OCI-M2 (cell line): Measurements from ENCODE around the gene RAB25.

Source experiments
- DNase-seq: peaks from one replicate; lab custom pipeline; 2025; ENCODE audit not compliant: unreplicated experiment; lab: John Stamatoyannopoulos, UW

Gene RAB25

GRCh38 chr1:156078728-156079127 is 17.8 kb downstream of the RAB25 start:
- no peak for DNase-seq

- DNase-seq: no peak
Observed at GRCh38 chr1:156079762-156080161, 18.8 kb downstream of the RAB25 start.

GRCh38 chr1:156080241-156080862 is 19.4 kb downstream of the RAB25 start:
- DNase-seq: no peak

- DNase-seq: no peak
Observed at GRCh38 chr1:156080863-156081179, 19.9 kb downstream of the RAB25 start.

- DNase-seq: no peak
Observed at GRCh38 chr1:156081180-156081916, 20.4 kb downstream of the RAB25 start.

- DNase-seq: no peak
Observed at GRCh38 chr1:156081917-156082308, 21.0 kb downstream of the RAB25 start.

- DNase-seq: no peak
Observed at GRCh38 chr1:156082309-156083091, 21.5 kb downstream of the RAB25 start, which contains the start of gene MEX3A. Gene MEX3A (minus strand): TSS chr1:156082465. CDS start chr1:156081998, 467 bp downstream.

GRCh38 chr1:156083800-156084790 is 23.1 kb downstream of the RAB25 start:
- no peak for DNase-seq

- DNase-seq: no peak
Observed at GRCh38 chr1:156086256-156086662, 25.3 kb downstream of the RAB25 start.

- DNase-seq: no peak
Observed at GRCh38 chr1:156089704-156090103, 28.7 kb downstream of the RAB25 start.

- no peak for DNase-seq
Observed at GRCh38 chr1:156090138-156090839, 29.3 kb downstream of the RAB25 start.

- DNase-seq: no peak
Observed at GRCh38 chr1:156090840-156091188, 29.9 kb downstream of the RAB25 start.

- DNase-seq: no peak
Observed at GRCh38 chr1:156091610-156092009, 30.6 kb downstream of the RAB25 start.

GRCh38 chr1:156095906-156096508 is 35.0 kb downstream of the RAB25 start:
- no peak for DNase-seq

- DNase-seq: no peak
Observed at GRCh38 chr1:156096640-156097391, 35.9 kb downstream of the RAB25 start.

- no peak for DNase-seq
Observed at GRCh38 chr1:156097499-156098178, 36.7 kb downstream of the RAB25 start.

GRCh38 chr1:156098784-156099183 is 37.8 kb downstream of the RAB25 start:
- DNase-seq: no peak

GRCh38 chr1:156099282-156099681 is 38.3 kb downstream of the RAB25 start:
- no peak for DNase-seq
